Osteoblast (primary cell): ENCODE measurements around the gene DGKQ. TPM values are rescaled to one million over a fixed set of nuclear protein-coding genes. Genes with fewer than 3 reads are reported as not detected.

Source experiments
- DNase-seq: peaks from one replicate; pipeline ENCODE4 v3.0.0; 2011; ENCODE audit warnings: low spot score, mixed read lengths; ENCODE audit not compliant: insufficient read length; ENCODE audit errors: missing footprints
- H2AFZ ChIP-seq: 2 replicates; pipeline ENCODE4 v1.6.0; 2011; ENCODE audit warnings: mild to moderate bottlenecking, low read length
- H3K27ac ChIP-seq: 2 replicates; pipeline ENCODE4 v1.5.1; 2011; ENCODE audit warnings: mild to moderate bottlenecking, low read depth, low read length, moderate library complexity
- H3K27me3 ChIP-seq: 2 replicates; pipeline ENCODE4 v1.6.0; 2012; ENCODE audit warnings: mild to moderate bottlenecking, control low read depth, inconsistent platforms, low read length, moderate library complexity; ENCODE audit not compliant: insufficient read depth
- H3K36me3 ChIP-seq: 2 replicates; pipeline ENCODE4 v1.5.1; 2011; ENCODE audit warnings: mild to moderate bottlenecking, low read length, control low read depth, moderate library complexity; ENCODE audit not compliant: insufficient read depth
- H3K4me1 ChIP-seq: 2 replicates; pipeline ENCODE4 v1.5.1; 2011; ENCODE audit warnings: mild to moderate bottlenecking, low read length, control low read depth, moderate library complexity; ENCODE audit not compliant: insufficient read depth
- H3K4me2 ChIP-seq: 2 replicates; pipeline ENCODE4 v1.6.0; 2011; ENCODE audit warnings: mild to moderate bottlenecking, low read length; ENCODE audit not compliant: insufficient read depth
- H3K4me3 ChIP-seq: fragments of 200-600 bp; sonication (generic); 3 replicates; pipeline ENCODE4 v1.5.1; 2012; ENCODE audit warnings: mild to moderate bottlenecking, low read length, inconsistent platforms; ENCODE audit not compliant: insufficient read depth
- H3K79me2 ChIP-seq: 2 replicates; pipeline ENCODE4 v1.6.0; 2012; ENCODE audit warnings: mild to moderate bottlenecking, low read length, control low read depth, inconsistent platforms; ENCODE audit not compliant: insufficient read depth
- H3K9me3 ChIP-seq: 2 replicates; pipeline ENCODE4 v1.5.1; 2011; ENCODE audit warnings: low read depth, low read length, control low read depth
- H4K20me1 ChIP-seq: 2 replicates; pipeline ENCODE4 v1.6.0; 2012; ENCODE audit warnings: mild to moderate bottlenecking, low read length, control low read depth; ENCODE audit not compliant: insufficient read depth
- CTCF ChIP-seq: IDR thresholded peaks from 2 replicates; pipeline ENCODE4 v1.5.1; 2011; ENCODE audit warnings: mild to moderate bottlenecking, low read depth, low read length, moderate library complexity; ENCODE audit errors: extremely low read depth
- total RNA-seq: library from RNA; depleted of rRNA; stranded (reverse); fragments of >200 nt; gene quantifications from 2 replicates; pipeline ENCODE4 v1.2.3, GENCODE V29; 2012

Gene DGKQ
- total RNA-seq, 1 donor, result 15.2 TPM

GRCh38 chr4:1015179-1015578, 41.8 kb upstream of the DGKQ start:
- H3K9me3 ChIP-seq, result no peaks in the 10 kb centered on the region
- no peak overlapping the region for H3K4me2 ChIP-seq
- H3K27me3 ChIP-seq, result no peaks in the 10 kb centered on the region
- H4K20me1 ChIP-seq, result peaks cover 26% of the 10 kb centered on the region
- peaks cover 9% of the 10 kb centered on the region for H3K4me1 ChIP-seq
- peaks cover 3% of the 10 kb centered on the region for H3K36me3 ChIP-seq
- no peak for TF ChIP-seq CTCF
- DNase-seq, result no peak
- no peaks in the 10 kb centered on the region for H3K79me2 ChIP-seq
- H2AFZ ChIP-seq, result no peak overlapping the region
- H3K27ac ChIP-seq, result no peak overlapping the region
- no peak overlapping the region for H3K4me3 ChIP-seq

GRCh38 chr4:1014291-1015167, 41.2 kb upstream of the DGKQ start:
- H3K4me2 ChIP-seq, result no peak overlapping the region
- no peak for DNase-seq
- H3K4me3 ChIP-seq, result no peak overlapping the region

GRCh38 chr4:1013225-1014073, 40.1 kb upstream of the DGKQ start:
- peaks cover 3% of the 10 kb centered on the region for H3K36me3 ChIP-seq
- no peak overlapping the region for H3K4me3 ChIP-seq
- H3K27ac ChIP-seq, result no peak overlapping the region
- no peak overlapping the region for H3K4me2 ChIP-seq
- no peaks in the 10 kb centered on the region for H3K9me3 ChIP-seq
- no peak for TF ChIP-seq CTCF
- no peaks in the 10 kb centered on the region for H3K79me2 ChIP-seq
- H2AFZ ChIP-seq, result no peak overlapping the region
- peaks cover 8% of the 10 kb centered on the region for H3K27me3 ChIP-seq
- peaks cover 21% of the 10 kb centered on the region for H4K20me1 ChIP-seq
- DNase-seq, result no peak
- peaks cover 18% of the 10 kb centered on the region for H3K4me1 ChIP-seq

More at GRCh38 chr4:1014291-1015167, 41.2 kb upstream of the DGKQ start:
- H3K9me3 ChIP-seq, result no peaks in the 10 kb centered on the region
- TF ChIP-seq CTCF, result no peak
- H2AFZ ChIP-seq, result no peak overlapping the region
- H3K4me1 ChIP-seq, result peaks cover 14% of the 10 kb centered on the region
- peaks cover 21% of the 10 kb centered on the region for H4K20me1 ChIP-seq
- H3K79me2 ChIP-seq, result no peaks in the 10 kb centered on the region
- H3K27me3 ChIP-seq, result no peaks in the 10 kb centered on the region
- peaks cover 3% of the 10 kb centered on the region for H3K36me3 ChIP-seq
- no peak overlapping the region for H3K27ac ChIP-seq
